SK-N-SH (cell line): ENCODE measurements around the gene CLDN6. TPM values are rescaled to one million over a fixed set of nuclear protein-coding genes. Genes with fewer than 3 reads are reported as not detected.

Source experiments
- CTCF ChIA-PET: fragments of 300-600, 350-600 bp; formaldehyde crosslinking; extraction: SDS; loops from one replicate; lab custom pipeline; 2021; lab: Yijun Ruan, JAX
- POLR2A ChIA-PET: fragments of 350-600 bp; sonication (Branson Sonifier 250); formaldehyde crosslinking; extraction: SDS; loops from one replicate; lab custom pipeline; 2020; ENCODE audit warnings: antibody characterized with exemption, inconsistent platforms; lab: Yijun Ruan, JAX
- DNase-seq: peaks from one replicate; pipeline ENCODE4 v3.0.0; 2012
- H2AFZ ChIP-seq: fragments of 200-600 bp; sonication (generic); 2 replicates; pipeline ENCODE4 v1.8.1; 2016; ENCODE audit warnings: antibody characterized with exemption, mild to moderate bottlenecking, low read depth
- H3F3A ChIP-seq: fragments of 200-600 bp; sonication (generic); replicated peaks from 2 replicates; pipeline ENCODE3; 2016; ENCODE audit warnings: antibody characterized with exemption, mild to moderate bottlenecking; ENCODE audit not compliant: insufficient read depth
- H3K27ac ChIP-seq, 2 experiments: fragments of 200-500 bp in 1 of 2; fragments of 200-600 bp in 1 of 2; sonication (Bioruptor generic) in 1 of 2; sonication (generic), shearing (Covaris generic) in 1 of 2; 2 replicates each; pipeline versions ENCODE4 v1.5.1 to v1.6.1; 2014 to 2016; ENCODE audit warnings: low read depth in 2 of 2, inconsistent platforms in 1 of 2, low read length in 1 of 2, mild to moderate bottlenecking in 1 of 2, mixed read lengths in 1 of 2
- H3K27me3 ChIP-seq: fragments of 200-600 bp; sonication (generic), shearing (Covaris generic); 2 replicates; pipeline ENCODE4 v1.6.1; 2016; ENCODE audit warnings: mixed run types; ENCODE audit not compliant: insufficient read depth
- H3K36me3 ChIP-seq, 2 experiments: fragments of 200-500 bp in 1 of 2; fragments of 200-600 bp in 1 of 2; sonication (Bioruptor generic) in 1 of 2; sonication (generic) in 1 of 2; replicated peaks in 1 of 2; 2 replicates each; pipeline versions ENCODE3 to v1.5.1; 2014 to 2016; ENCODE audit warnings: low read length in 1 of 2, mild to moderate bottlenecking in 1 of 2; ENCODE audit not compliant: insufficient read depth in 2 of 2, control insufficient read depth in 1 of 2
- H3K4me1 ChIP-seq, 2 experiments: fragments of 200-500 bp in 1 of 2; fragments of 200-600 bp in 1 of 2; sonication (Bioruptor generic) in 1 of 2; sonication (generic), shearing (Covaris generic) in 1 of 2; 2 replicates each; pipeline versions ENCODE4 v1.5.1 to v1.6.1; 2014 to 2016; ENCODE audit warnings: low read depth in 1 of 2, low read length in 1 of 2, mixed run types in 1 of 2; ENCODE audit not compliant: insufficient read depth in 2 of 2, control insufficient read depth in 1 of 2
- H3K4me2 ChIP-seq: fragments of 200-600 bp; sonication (generic), shearing (Covaris generic); 2 replicates; pipeline ENCODE4 v1.6.1; 2017; ENCODE audit warnings: mixed run types
- H3K4me3 ChIP-seq, 2 experiments: fragments of 200-500 bp in 1 of 2; fragments of 200-600 bp in 1 of 2; sonication (Bioruptor generic) in 1 of 2; sonication (generic), shearing (Covaris generic) in 1 of 2; 2 replicates each; pipeline versions ENCODE4 v1.5.1 to v1.8.1; 2014 to 2016; ENCODE audit warnings: low read depth in 2 of 2, inconsistent platforms in 1 of 2, low read length in 1 of 2, mild to moderate bottlenecking in 1 of 2, mixed read lengths in 1 of 2, moderate library complexity in 1 of 2
- H3K79me2 ChIP-seq: fragments of 200-600 bp; sonication (generic); 2 replicates; pipeline ENCODE4 v1.8.1; 2017; ENCODE audit warnings: mild to moderate bottlenecking; ENCODE audit not compliant: insufficient read depth
- H3K9ac ChIP-seq: fragments of 200-600 bp; sonication (generic); 2 replicates; pipeline ENCODE4 v1.6.1; 2017; ENCODE audit warnings: mixed run types
- H3K9me2 ChIP-seq: fragments of 200-600 bp; sonication (generic); 2 replicates; pipeline ENCODE4 v1.6.1; 2017; ENCODE audit warnings: mixed run types
- H3K9me3 ChIP-seq: fragments of 200-600 bp; sonication (generic); 2 replicates; pipeline ENCODE4 v1.6.1; 2017; ENCODE audit warnings: mixed run types, mild to moderate bottlenecking, moderate library complexity
- H4K20me1 ChIP-seq: fragments of 200-600 bp; sonication (generic); 2 replicates; pipeline ENCODE4 v1.6.1; 2017; ENCODE audit warnings: mild to moderate bottlenecking, mixed run types; ENCODE audit not compliant: insufficient read depth
- EP300 ChIP-seq, 2 experiments: IDR thresholded peaks; 2 replicates each; pipeline versions ENCODE4 v1.4.0 to v1.6.1; 2012; ENCODE audit warnings: borderline replicate concordance in 1 of 2, low read depth in 1 of 2, low read length in 1 of 2
- EZH2phosphoT487 ChIP-seq: fragments of 200-600 bp; sonication (generic); IDR thresholded peaks from 2 replicates; pipeline ENCODE4 v1.6.1; 2017; ENCODE audit warnings: low read depth, mixed run types, mild to moderate bottlenecking, antibody characterized with exemption, moderate library complexity, borderline replicate concordance
- FOSL2 ChIP-seq: IDR thresholded peaks from 2 replicates; pipeline ENCODE4 v1.4.0; 2012; ENCODE audit warnings: low read depth, mild to moderate bottlenecking, moderate library complexity, borderline replicate concordance
- FOXM1 ChIP-seq: IDR thresholded peaks from 2 replicates; pipeline ENCODE4 v1.4.0; 2012; ENCODE audit warnings: low read depth, mild to moderate bottlenecking
- GATA2 ChIP-seq: sonication (generic); formaldehyde crosslinking; IDR thresholded peaks from 2 replicates; pipeline ENCODE4 v1.5.0; 2020; ENCODE audit warnings: mild to moderate bottlenecking, missing genetic modification reagents
- JUND ChIP-seq: IDR thresholded peaks from 2 replicates; pipeline ENCODE4 v1.4.0; 2012
- RAD21 ChIP-seq: IDR thresholded peaks from 2 replicates; pipeline ENCODE4 v1.6.1; 2012; ENCODE audit warnings: mild to moderate bottlenecking, low read length
- WGBS: methylation state at CpG from one replicate; pipeline ENCODE4 v1.1.6; 2017; ENCODE audit warnings: low lambda C conversion rate; 5-methylcytosine and 5-hydroxymethylcytosine counted together
- polyA plus RNA-seq, 3 experiments: library from polyadenylated mRNA; depleted of rRNA; stranded (reverse); fragments of >200 nt; gene quantifications; 2 replicates each; pipeline ENCODE4 v1.2.3, GENCODE V29; 2012
- TF ChIP-seq, protein P1 (sequence below): IDR thresholded peaks from 2 replicates; pipeline ENCODE4 v1.6.1; 2012; ENCODE audit warnings: mild to moderate bottlenecking, low read depth, low read length, moderate library complexity
- TF ChIP-seq, protein P2 (sequence below): fragments of 150-350 bp; IDR thresholded peaks from 2 replicates; pipeline ENCODE4 v1.6.1; 2016; ENCODE audit warnings: mild to moderate bottlenecking, low read depth, low read length

The CLDN6 gene
- polyA plus RNA-seq, 1 of the 3 experiments (the other 2 are of a cell fraction), result 0.20 TPM

DNA sequence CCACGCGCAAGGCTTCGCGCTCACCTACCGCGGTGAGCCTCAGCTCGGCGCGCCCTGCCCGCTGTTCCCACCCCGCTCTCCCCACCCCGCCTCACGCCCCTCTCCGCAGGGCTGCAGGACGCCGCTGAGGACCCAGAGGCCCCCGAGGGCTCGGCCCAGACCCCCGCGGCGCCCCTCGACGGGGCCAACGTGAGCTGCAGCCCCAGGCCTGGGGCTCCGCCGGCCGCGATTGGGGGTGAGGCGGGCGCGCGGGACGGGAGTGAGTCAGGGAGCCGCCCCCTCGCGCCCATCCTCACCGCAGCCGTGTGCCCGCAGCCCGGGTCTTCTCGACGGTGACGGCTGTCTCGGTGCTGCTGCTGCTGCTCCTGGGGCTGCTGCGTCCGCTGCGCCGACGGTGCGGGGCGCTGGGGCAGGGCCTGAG, 50.8 kb downstream of the CLDN6 start:
- no peaks in the 10 kb centered on the region for H3K9me2 ChIP-seq
- ChIA-PET POLR2A (no interaction called here), CTCF (interaction anchor here (0.7 to 1.7 kb wide), 3 partner anchors 17 to 64 kb away, joined by 3 to 6 read pairs (median 3); partner anchors contain the start of gene TNFRSF12A)
- no peaks in the 10 kb centered on the region; the same call in 1 of the 2 replicates for H3K79me2 ChIP-seq
- peaks cover 4% of the 10 kb centered on the region for H3F3A ChIP-seq
- TF ChIP-seq RAD21 (no peak), EP300 (IDR thresholded peaks at IDR 0.05; ENCODE audit: borderline replicate concordance in 1 of 2, low read depth in 1 of 2, low read length in 1 of 2) (no peak)
- TF ChIP-seq, protein P1, sequence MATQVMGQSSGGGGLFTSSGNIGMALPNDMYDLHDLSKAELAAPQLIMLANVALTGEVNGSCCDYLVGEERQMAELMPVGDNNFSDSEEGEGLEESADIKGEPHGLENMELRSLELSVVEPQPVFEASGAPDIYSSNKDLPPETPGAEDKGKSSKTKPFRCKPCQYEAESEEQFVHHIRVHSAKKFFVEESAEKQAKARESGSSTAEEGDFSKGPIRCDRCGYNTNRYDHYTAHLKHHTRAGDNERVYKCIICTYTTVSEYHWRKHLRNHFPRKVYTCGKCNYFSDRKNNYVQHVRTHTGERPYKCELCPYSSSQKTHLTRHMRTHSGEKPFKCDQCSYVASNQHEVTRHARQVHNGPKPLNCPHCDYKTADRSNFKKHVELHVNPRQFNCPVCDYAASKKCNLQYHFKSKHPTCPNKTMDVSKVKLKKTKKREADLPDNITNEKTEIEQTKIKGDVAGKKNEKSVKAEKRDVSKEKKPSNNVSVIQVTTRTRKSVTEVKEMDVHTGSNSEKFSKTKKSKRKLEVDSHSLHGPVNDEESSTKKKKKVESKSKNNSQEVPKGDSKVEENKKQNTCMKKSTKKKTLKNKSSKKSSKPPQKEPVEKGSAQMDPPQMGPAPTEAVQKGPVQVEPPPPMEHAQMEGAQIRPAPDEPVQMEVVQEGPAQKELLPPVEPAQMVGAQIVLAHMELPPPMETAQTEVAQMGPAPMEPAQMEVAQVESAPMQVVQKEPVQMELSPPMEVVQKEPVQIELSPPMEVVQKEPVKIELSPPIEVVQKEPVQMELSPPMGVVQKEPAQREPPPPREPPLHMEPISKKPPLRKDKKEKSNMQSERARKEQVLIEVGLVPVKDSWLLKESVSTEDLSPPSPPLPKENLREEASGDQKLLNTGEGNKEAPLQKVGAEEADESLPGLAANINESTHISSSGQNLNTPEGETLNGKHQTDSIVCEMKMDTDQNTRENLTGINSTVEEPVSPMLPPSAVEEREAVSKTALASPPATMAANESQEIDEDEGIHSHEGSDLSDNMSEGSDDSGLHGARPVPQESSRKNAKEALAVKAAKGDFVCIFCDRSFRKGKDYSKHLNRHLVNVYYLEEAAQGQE, result no peak
- no peaks in the 10 kb centered on the region for H3K27me3 ChIP-seq
- H3K4me2 ChIP-seq, result no peak overlapping the region
- H2AFZ ChIP-seq, result no peak overlapping the region
- H3K9ac ChIP-seq, result no peak overlapping the region
- H3K27ac ChIP-seq, result no peak overlapping the region
- peaks cover 0 to 40% of the 10 kb centered on the region in 2 experiments; a peak in 1 of 4 replicates for H3K4me1 ChIP-seq
- no peak for DNase-seq
- peaks cover 18% of the 10 kb centered on the region; the same call in 1 of the 2 replicates for H4K20me1 ChIP-seq
- no peaks in the 10 kb centered on the region for H3K9me3 ChIP-seq
- WGBS, result 98% methylated on average over 27 of the region's 51 CpGs
- H3K4me3 ChIP-seq, result no peak overlapping the region
- no peaks in the 10 kb centered on the region for H3K36me3 ChIP-seq

DNA sequence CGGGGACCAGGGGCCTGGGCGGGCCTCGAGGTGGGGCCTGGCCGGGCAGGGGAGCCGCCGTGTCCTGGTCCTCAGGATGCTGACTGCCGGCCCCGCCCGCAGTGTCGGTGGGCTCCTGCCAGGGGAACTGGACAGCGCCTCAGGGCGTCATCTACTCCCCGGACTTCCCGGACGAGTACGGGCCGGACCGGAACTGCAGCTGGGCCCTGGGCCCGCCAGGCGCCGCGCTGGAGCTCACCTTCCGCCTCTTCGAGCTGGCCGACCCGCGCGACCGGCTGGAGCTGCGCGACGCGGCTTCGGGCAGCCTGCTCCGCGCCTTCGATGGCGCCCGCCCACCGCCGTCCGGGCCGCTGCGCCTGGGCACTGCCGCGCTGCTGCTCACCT, 51.2 kb downstream of the CLDN6 start:
- TF ChIP-seq FOXM1, result no peak
- no peak for TF ChIP-seq GATA2 (CRISPR knock-in tag)
- TF ChIP-seq FOSL2, result no peak
- TF ChIP-seq, protein P1, result no peak
- TF ChIP-seq EZH2phosphoT487, result no peak
- TF ChIP-seq, protein P2, sequence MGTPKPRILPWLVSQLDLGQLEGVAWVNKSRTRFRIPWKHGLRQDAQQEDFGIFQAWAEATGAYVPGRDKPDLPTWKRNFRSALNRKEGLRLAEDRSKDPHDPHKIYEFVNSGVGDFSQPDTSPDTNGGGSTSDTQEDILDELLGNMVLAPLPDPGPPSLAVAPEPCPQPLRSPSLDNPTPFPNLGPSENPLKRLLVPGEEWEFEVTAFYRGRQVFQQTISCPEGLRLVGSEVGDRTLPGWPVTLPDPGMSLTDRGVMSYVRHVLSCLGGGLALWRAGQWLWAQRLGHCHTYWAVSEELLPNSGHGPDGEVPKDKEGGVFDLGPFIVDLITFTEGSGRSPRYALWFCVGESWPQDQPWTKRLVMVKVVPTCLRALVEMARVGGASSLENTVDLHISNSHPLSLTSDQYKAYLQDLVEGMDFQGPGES, result no peak
- TF ChIP-seq JUND, result no peak
- TF ChIP-seq, all 33 proteins: peak for 0
- Histone ChIP-seq H3K27ac (no peak overlapping the region), H3K4me3 (no peak overlapping the region), H3K9ac (no peak overlapping the region), H3K36me3 (no peaks in the 10 kb centered on the region), H3K79me2 (no peaks in the 10 kb centered on the region; the same call in 1 of the 2 replicates), H2AFZ (no peak overlapping the region), H4K20me1 (peaks cover 15% of the 10 kb centered on the region), H3F3A (peaks cover 9% of the 10 kb centered on the region), H3K4me2 (no peak overlapping the region), H3K9me2 (no peaks in the 10 kb centered on the region), H3K4me1 (peaks cover 0 to 36% of the 10 kb centered on the region in 2 experiments; a peak in 1 of 4 replicates), H3K27me3 (no peaks in the 10 kb centered on the region), H3K9me3 (no peaks in the 10 kb centered on the region)
- ChIA-PET POLR2A (no interaction called here), CTCF (interaction anchor here (0.7 to 1.0 kb wide), 3 partner anchors 18 to 53 kb away, joined by 3 read pairs; partner anchors contain the start of gene TNFRSF12A)
- WGBS, result 96% methylated on average over 36 of the region's 46 CpGs
- DNase-seq, result no peak
